DMS153 (cell line): Measurements from ENCODE around the gene COQ4.
"Not testable (repeated sequence)": the region's sequence is repeated elsewhere in the genome, so short reads cannot be mapped to it uniquely, and the experiment has no call there.

Source experiments
- DNase-seq: peaks from one replicate; lab custom pipeline; 2025; lab: John Stamatoyannopoulos, UW

COQ4 gene

GRCh38 chr9:128322404-128323211 lies at the start of gene COQ4, which contains the start of gene TRUB2:
TSS of gene COQ4 (plus strand) at chr9:128322839. CDS start at chr9:128322859, 20 bp downstream.
TSS of gene TRUB2 (minus strand) at chr9:128322447. CDS start at chr9:128322408, 39 bp downstream.
- DNase-seq: peak; percentile 89

GRCh38 chr9:128274245-128274644 lies 48.4 kb upstream of the COQ4 start:
- DNase-seq: no peak

GRCh38 chr9:128275198-128276007 lies 47.2 kb upstream of the COQ4 start, which contains the start of gene GOLGA2:
TSS of gene GOLGA2 (minus strand) at chr9:128276007. CDS start at chr9:128275976, 31 bp downstream.
- DNase-seq: no peak

- peak; percentile 97 for DNase-seq
Measured at GRCh38 chr9:128276008-128276573, 46.5 kb upstream of the COQ4 start, which contains the start of gene SWI5. TSS of gene SWI5 (plus strand) at chr9:128276276.

- DNase-seq: no peak
Measured at GRCh38 chr9:128276574-128277270, 45.9 kb upstream of the COQ4 start.

- DNase-seq: not testable (repeated sequence)
Measured at GRCh38 chr9:128279088-128280073, 43.3 kb upstream of the COQ4 start.

- no peak for DNase-seq
Measured at GRCh38 chr9:128280084-128280622, 42.5 kb upstream of the COQ4 start.

- DNase-seq: no peak
Measured at GRCh38 chr9:128282500-128282899, 40.1 kb upstream of the COQ4 start.

- DNase-seq: no peak
Measured at GRCh38 chr9:128285033-128285784, 37.4 kb upstream of the COQ4 start.

- no peak for DNase-seq
Measured at GRCh38 chr9:128286440-128286839, 36.2 kb upstream of the COQ4 start.

GRCh38 chr9:128288273-128289004 lies 34.2 kb upstream of the COQ4 start:
- no peak for DNase-seq

- no peak for DNase-seq
Measured at GRCh38 chr9:128292009-128292408, 30.6 kb upstream of the COQ4 start.

GRCh38 chr9:128293091-128293490 lies 29.5 kb upstream of the COQ4 start:
- no peak for DNase-seq

- no peak for DNase-seq
Measured at GRCh38 chr9:128294142-128294541, 28.5 kb upstream of the COQ4 start.

- no peak for DNase-seq
Measured at GRCh38 chr9:128296340-128297220, 26.1 kb upstream of the COQ4 start.

- DNase-seq: no peak
Measured at GRCh38 chr9:128297221-128297773, 25.3 kb upstream of the COQ4 start.
